Measurements from ENCODE around the gene PPP1R16B.
"Not testable (repeated sequence)": the region's sequence is repeated elsewhere in the genome, so short reads cannot be mapped to it uniquely, and the experiment has no call there.

The PPP1R16B gene

GRCh38 chr20:38843346-38843745 lies 37.8 kb downstream of the PPP1R16B start:
- in situ Hi-C loops (cut with MboI; ENCODE audit: low sequenced_read_pairs), result no loop called here

GRCh38 chr20:38844963-38845362 lies 39.5 kb downstream of the PPP1R16B start:
- in situ Hi-C loops (cut with MboI; ENCODE audit: low sequenced_read_pairs), result no loop called here

GRCh38 chr20:38847840-38848239 lies 42.3 kb downstream of the PPP1R16B start:
- in situ Hi-C loops (cut with MboI; ENCODE audit: low sequenced_read_pairs), result no loop called here

- in situ Hi-C loops (cut with MboI; ENCODE audit: low sequenced_read_pairs), result no loop called here
These were observed 48.3 kb downstream of the PPP1R16B start for GRCh38 chr20:38853759-38854158.

GRCh38 chr20:38854654-38855066 lies 49.2 kb downstream of the PPP1R16B start:
- in situ Hi-C loops (cut with MboI; ENCODE audit: low sequenced_read_pairs), result no loop called here

- in situ Hi-C loops (cut with MboI; ENCODE audit: low sequenced_read_pairs), result no loop called here
These were observed 49.9 kb downstream of the PPP1R16B start for GRCh38 chr20:38855356-38855755.

GRCh38 chr20:38856570-38856969 lies 51.1 kb downstream of the PPP1R16B start:
- in situ Hi-C loops (cut with MboI; ENCODE audit: low sequenced_read_pairs), result no loop called here

GRCh38 chr20:38857703-38858102 lies 52.2 kb downstream of the PPP1R16B start:
- in situ Hi-C loops (cut with MboI; ENCODE audit: low sequenced_read_pairs), result no loop called here

- in situ Hi-C loops (cut with MboI; ENCODE audit: low sequenced_read_pairs), result no loop called here
These were observed 53.7 kb downstream of the PPP1R16B start for GRCh38 chr20:38859070-38859690.

- in situ Hi-C loops (cut with MboI; ENCODE audit: low sequenced_read_pairs), result not testable (repeated sequence)
These were observed 54.4 kb downstream of the PPP1R16B start for GRCh38 chr20:38859857-38860256.

GRCh38 chr20:38861071-38861401 lies 55.5 kb downstream of the PPP1R16B start:
- in situ Hi-C loops (cut with MboI; ENCODE audit: low sequenced_read_pairs), result no loop called here

GRCh38 chr20:38862226-38862625 lies 56.7 kb downstream of the PPP1R16B start:
- in situ Hi-C loops (cut with MboI; ENCODE audit: low sequenced_read_pairs), result no loop called here

GRCh38 chr20:38863024-38863851 lies 57.7 kb downstream of the PPP1R16B start:
- in situ Hi-C loops (cut with MboI; ENCODE audit: low sequenced_read_pairs), result no loop called here

- in situ Hi-C loops (cut with MboI; ENCODE audit: low sequenced_read_pairs), result no loop called here
These were observed 59.2 kb downstream of the PPP1R16B start for GRCh38 chr20:38864662-38865061.

- in situ Hi-C loops (cut with MboI; ENCODE audit: low sequenced_read_pairs), result no loop called here
These were observed 61.0 kb downstream of the PPP1R16B start for GRCh38 chr20:38866265-38867061.

- in situ Hi-C loops (cut with MboI; ENCODE audit: low sequenced_read_pairs), result no loop called here
These were observed 61.5 kb downstream of the PPP1R16B start for GRCh38 chr20:38867062-38867359.

- in situ Hi-C loops (cut with MboI; ENCODE audit: low sequenced_read_pairs), result no loop called here
These were observed 65.4 kb downstream of the PPP1R16B start for GRCh38 chr20:38870733-38871559.

GRCh38 chr20:38871560-38871953 lies 66.1 kb downstream of the PPP1R16B start:
- in situ Hi-C loops (cut with MboI; ENCODE audit: low sequenced_read_pairs), result no loop called here

GRCh38 chr20:38872036-38872435 lies 66.5 kb downstream of the PPP1R16B start:
- in situ Hi-C loops (cut with MboI; ENCODE audit: low sequenced_read_pairs), result no loop called here

GRCh38 chr20:38872491-38873049 lies 67.1 kb downstream of the PPP1R16B start:
- in situ Hi-C loops (cut with MboI; ENCODE audit: low sequenced_read_pairs), result no loop called here

Measured in hTERT RPE-1 (cell line).